ENCODE results near the gene APAF1.

APAF1 gene

GRCh38 chr12:98660521-98660920 is 15.4 kb downstream of the APAF1 start:
- peaks cover 17 to 57% (median 29%) of the 10 kb centered on the region in 5 donors for H3K36me3 ChIP-seq (ENCODE audit: control insufficient read depth in 5 of 5, insufficient read depth in 5 of 5, low read length in 5 of 5)
- no peak overlapping the region for H3K9ac ChIP-seq (ENCODE audit: low read length in 5 of 5)
- H3K27me3 ChIP-seq (ENCODE audit: control insufficient read depth in 5 of 5, insufficient read depth in 4 of 5, low read length in 5 of 5): no peaks in the 10 kb centered on the region
- H3K27ac ChIP-seq (ENCODE audit: low read depth, low read length): no peak overlapping the region
- H3K4me3 ChIP-seq (ENCODE audit: low read depth in 1 of 5, low read length in 5 of 5): no peak overlapping the region
- no peaks in the 10 kb centered on the region for H3K9me3 ChIP-seq (ENCODE audit: control insufficient read depth in 5 of 5, low read length in 5 of 5)
- H3K4me1 ChIP-seq (ENCODE audit: control insufficient read depth in 5 of 5, insufficient read depth in 5 of 5, low read length in 5 of 5): peaks cover 0 to 9% (median 0%) of the 10 kb centered on the region in 5 donors

- Histone ChIP-seq H3K27ac (ENCODE audit: low read depth, low read length) (no peak overlapping the region), H3K27me3 (ENCODE audit: control insufficient read depth in 5 of 5, insufficient read depth in 4 of 5, low read length in 5 of 5) (no peaks in the 10 kb centered on the region), H3K9ac (ENCODE audit: low read length in 5 of 5) (no peak overlapping the region), H3K4me1 (ENCODE audit: control insufficient read depth in 5 of 5, insufficient read depth in 5 of 5, low read length in 5 of 5) (no peaks in the 10 kb centered on the region), H3K4me3 (ENCODE audit: low read depth in 1 of 5, low read length in 5 of 5) (no peak overlapping the region), H3K9me3 (ENCODE audit: control insufficient read depth in 5 of 5, low read length in 5 of 5) (no peaks in the 10 kb centered on the region), H3K36me3 (ENCODE audit: control insufficient read depth in 5 of 5, insufficient read depth in 5 of 5, low read length in 5 of 5) (peaks cover 16 to 45% (median 33%) of the 10 kb centered on the region in 5 donors)
Observed at GRCh38 chr12:98669751-98670150, 24.7 kb downstream of the APAF1 start.

DNA sequence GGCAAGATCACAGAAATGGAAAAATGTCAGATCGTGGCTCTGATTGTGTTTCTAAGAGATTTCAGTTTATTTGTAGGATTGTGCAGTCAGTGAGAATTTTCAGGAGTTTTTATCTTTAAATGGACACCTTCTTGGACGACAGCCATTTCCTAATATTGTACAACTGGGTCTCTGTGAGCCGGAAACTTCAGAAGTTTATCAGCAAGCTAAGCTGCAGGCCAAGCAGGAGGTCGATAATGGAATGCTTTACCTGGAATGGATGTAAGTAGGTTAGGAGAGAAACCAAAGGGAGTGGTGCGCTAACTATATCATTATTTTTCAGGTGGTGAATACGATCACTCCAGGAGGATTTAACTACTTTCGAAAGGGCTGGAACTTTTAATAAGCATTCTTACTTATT is 26.4 kb downstream of the APAF1 start:
- peaks cover 6 to 36% (median 20%) of the 10 kb centered on the region in 5 donors for H3K36me3 ChIP-seq (ENCODE audit: control insufficient read depth in 5 of 5, insufficient read depth in 5 of 5, low read length in 5 of 5)
- no peaks in the 10 kb centered on the region for H3K9me3 ChIP-seq (ENCODE audit: control insufficient read depth in 5 of 5, low read length in 5 of 5)
- no peak overlapping the region for H3K9ac ChIP-seq (ENCODE audit: low read length in 5 of 5)
- no peak overlapping the region for H3K4me3 ChIP-seq (ENCODE audit: low read depth in 1 of 5, low read length in 5 of 5)
- H3K4me1 ChIP-seq (ENCODE audit: control insufficient read depth in 5 of 5, insufficient read depth in 5 of 5, low read length in 5 of 5): no peaks in the 10 kb centered on the region
- H3K27ac ChIP-seq (ENCODE audit: low read depth, low read length): no peak overlapping the region
- H3K27me3 ChIP-seq (ENCODE audit: control insufficient read depth in 5 of 5, insufficient read depth in 4 of 5, low read length in 5 of 5): no peaks in the 10 kb centered on the region

DNA sequence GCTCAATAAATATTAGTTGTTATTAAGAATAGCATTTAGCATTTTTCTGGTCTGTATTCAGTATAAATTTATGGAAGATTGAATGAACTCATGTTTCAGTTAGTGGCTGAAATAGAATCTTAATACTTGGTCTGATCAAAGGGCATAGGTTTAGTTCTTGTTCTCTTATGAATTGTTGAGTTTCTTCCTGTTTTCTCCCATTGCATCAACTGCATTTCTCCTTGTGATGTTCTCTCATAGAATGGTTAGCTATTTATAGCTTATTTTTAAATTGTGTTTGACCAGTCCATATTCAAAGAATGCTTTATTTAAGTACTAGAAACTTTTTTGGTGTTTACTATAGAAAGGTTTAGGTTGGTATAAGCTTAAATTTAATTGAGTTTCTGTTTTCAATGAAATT is 29.8 kb downstream of the APAF1 start:
- peaks cover 0 to 11% (median 7%) of the 10 kb centered on the region in 5 donors for H3K4me1 ChIP-seq (ENCODE audit: control insufficient read depth in 5 of 5, insufficient read depth in 5 of 5, low read length in 5 of 5)
- H3K9me3 ChIP-seq (ENCODE audit: control insufficient read depth in 5 of 5, low read length in 5 of 5): no peaks in the 10 kb centered on the region
- no peak overlapping the region for H3K4me3 ChIP-seq (ENCODE audit: low read depth in 1 of 5, low read length in 5 of 5)
- no peaks in the 10 kb centered on the region for H3K27me3 ChIP-seq (ENCODE audit: control insufficient read depth in 5 of 5, insufficient read depth in 4 of 5, low read length in 5 of 5)
- H3K36me3 ChIP-seq (ENCODE audit: control insufficient read depth in 5 of 5, insufficient read depth in 5 of 5, low read length in 5 of 5): peaks cover 16 to 40% (median 23%) of the 10 kb centered on the region in 5 donors
- H3K27ac ChIP-seq (ENCODE audit: low read depth, low read length): no peak overlapping the region
- no peak overlapping the region for H3K9ac ChIP-seq (ENCODE audit: low read length in 5 of 5)

- Histone ChIP-seq H3K4me3 (ENCODE audit: low read depth in 1 of 5, low read length in 5 of 5) (no peak overlapping the region), H3K9me3 (ENCODE audit: control insufficient read depth in 5 of 5, low read length in 5 of 5) (no peaks in the 10 kb centered on the region), H3K9ac (ENCODE audit: low read length in 5 of 5) (no peak overlapping the region), H3K27me3 (ENCODE audit: control insufficient read depth in 5 of 5, insufficient read depth in 4 of 5, low read length in 5 of 5) (no peaks in the 10 kb centered on the region), H3K4me1 (ENCODE audit: control insufficient read depth in 5 of 5, insufficient read depth in 5 of 5, low read length in 5 of 5) (peaks cover 0 to 17% (median 7%) of the 10 kb centered on the region in 5 donors), H3K36me3 (ENCODE audit: control insufficient read depth in 5 of 5, insufficient read depth in 5 of 5, low read length in 5 of 5) (peaks cover 29 to 65% (median 50%) of the 10 kb centered on the region in 5 donors), H3K27ac (ENCODE audit: low read depth, low read length) (no peak overlapping the region)
Observed at GRCh38 chr12:98678236-98678945, 33.3 kb downstream of the APAF1 start.

- H3K4me1 ChIP-seq (ENCODE audit: control insufficient read depth in 5 of 5, insufficient read depth in 5 of 5, low read length in 5 of 5): peaks cover 0 to 17% (median 7%) of the 10 kb centered on the region in 5 donors
Observed at GRCh38 chr12:98678946-98679610, 34.0 kb downstream of the APAF1 start.

DNA sequence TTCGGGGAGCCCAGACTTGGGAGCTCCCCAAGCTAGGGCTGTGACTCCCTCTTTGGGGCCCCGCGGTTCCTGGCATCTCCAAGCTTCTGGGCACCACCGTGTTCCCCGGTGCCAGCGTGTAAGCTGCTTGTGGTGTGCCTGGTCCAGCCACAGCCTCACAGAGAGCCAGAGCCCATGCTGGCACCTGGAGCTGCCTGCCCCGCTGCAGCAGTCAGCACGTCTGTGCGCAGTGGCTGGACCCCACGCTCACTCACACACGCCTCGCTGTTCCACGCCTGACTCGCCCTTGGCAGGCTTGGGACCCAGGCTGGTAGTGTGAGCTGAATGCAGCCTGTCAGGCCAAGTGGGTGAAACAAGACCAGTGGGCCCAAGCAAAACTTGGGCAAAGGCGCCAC is 34.5 kb downstream of the APAF1 start:
- peaks cover 0 to 17% (median 7%) of the 10 kb centered on the region in 5 donors for H3K4me1 ChIP-seq (ENCODE audit: control insufficient read depth in 5 of 5, insufficient read depth in 5 of 5, low read length in 5 of 5)
- H3K27ac ChIP-seq (ENCODE audit: low read depth, low read length): no peak overlapping the region
- peak overlapping the region in 2 of 5 donors; percentile 11 to 18 for H3K4me3 ChIP-seq (ENCODE audit: low read depth in 1 of 5, low read length in 5 of 5)
- H3K9ac ChIP-seq (ENCODE audit: low read length in 5 of 5): no peak overlapping the region
- no peaks in the 10 kb centered on the region for H3K9me3 ChIP-seq (ENCODE audit: control insufficient read depth in 5 of 5, low read length in 5 of 5)
- peaks cover 33 to 70% (median 55%) of the 10 kb centered on the region in 5 donors for H3K36me3 ChIP-seq (ENCODE audit: control insufficient read depth in 5 of 5, insufficient read depth in 5 of 5, low read length in 5 of 5)
- H3K27me3 ChIP-seq (ENCODE audit: control insufficient read depth in 5 of 5, insufficient read depth in 4 of 5, low read length in 5 of 5): no peaks in the 10 kb centered on the region

More at GRCh38 chr12:98678946-98679610, 34.0 kb downstream of the APAF1 start:
- Histone ChIP-seq H3K9me3 (ENCODE audit: control insufficient read depth in 5 of 5, low read length in 5 of 5) (no peaks in the 10 kb centered on the region), H3K9ac (ENCODE audit: low read length in 5 of 5) (no peak overlapping the region), H3K36me3 (ENCODE audit: control insufficient read depth in 5 of 5, insufficient read depth in 5 of 5, low read length in 5 of 5) (peaks cover 34 to 68% (median 53%) of the 10 kb centered on the region in 5 donors), H3K27me3 (ENCODE audit: control insufficient read depth in 5 of 5, insufficient read depth in 4 of 5, low read length in 5 of 5) (no peaks in the 10 kb centered on the region), H3K4me3 (ENCODE audit: low read depth in 1 of 5, low read length in 5 of 5) (peak overlapping the region in 1 of 5 donors; percentile 18), H3K27ac (ENCODE audit: low read depth, low read length) (no peak overlapping the region)

DNA sequence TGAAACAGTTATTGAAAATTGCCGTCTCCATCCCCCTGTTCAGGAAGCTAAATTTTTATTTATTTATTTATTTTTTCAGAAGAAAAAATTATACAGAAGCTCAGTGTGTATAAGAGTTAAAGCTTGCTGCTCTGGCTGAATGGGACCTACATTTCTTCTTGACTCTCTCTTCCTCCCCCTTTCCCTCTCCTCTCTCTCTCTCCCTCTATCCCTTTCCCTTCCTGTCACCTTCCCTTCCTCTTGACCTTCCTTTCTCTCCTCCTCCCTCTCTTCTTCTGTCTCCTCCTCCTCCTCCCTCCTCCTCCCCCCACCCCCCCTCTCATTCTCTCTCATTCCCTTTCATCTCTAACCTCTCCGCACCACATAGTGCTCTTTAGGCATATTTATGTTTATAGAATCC is 39.1 kb downstream of the APAF1 start:
- Histone ChIP-seq H3K27me3 (ENCODE audit: control insufficient read depth in 5 of 5, insufficient read depth in 4 of 5, low read length in 5 of 5) (no peaks in the 10 kb centered on the region), H3K27ac (ENCODE audit: low read depth, low read length) (no peak overlapping the region), H3K4me3 (ENCODE audit: low read depth in 1 of 5, low read length in 5 of 5) (no peak overlapping the region), H3K9ac (ENCODE audit: low read length in 5 of 5) (no peak overlapping the region), H3K36me3 (ENCODE audit: control insufficient read depth in 5 of 5, insufficient read depth in 5 of 5, low read length in 5 of 5) (peaks cover 45 to 82% (median 61%) of the 10 kb centered on the region in 5 donors), H3K4me1 (ENCODE audit: control insufficient read depth in 5 of 5, insufficient read depth in 5 of 5, low read length in 5 of 5) (peaks cover 0 to 13% (median 6%) of the 10 kb centered on the region in 5 donors), H3K9me3 (ENCODE audit: control insufficient read depth in 5 of 5, low read length in 5 of 5) (no peaks in the 10 kb centered on the region)

DNA sequence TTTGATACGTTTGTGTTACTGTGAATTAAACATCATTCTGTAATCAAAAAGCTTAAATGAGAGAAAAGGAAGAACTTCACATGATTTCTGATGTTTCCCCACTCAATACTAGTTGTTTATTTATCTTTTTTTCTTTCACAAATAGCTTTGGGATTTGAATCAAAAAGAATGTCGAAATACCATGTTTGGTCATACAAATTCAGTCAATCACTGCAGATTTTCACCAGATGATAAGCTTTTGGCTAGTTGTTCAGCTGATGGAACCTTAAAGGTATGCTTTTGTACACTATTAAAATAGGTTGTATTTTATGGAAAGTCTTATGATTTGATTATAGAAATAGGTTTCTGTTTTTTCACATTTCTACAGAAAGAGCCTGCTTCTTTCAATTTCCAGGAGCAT is 41.5 kb downstream of the APAF1 start:
- Histone ChIP-seq H3K27ac (ENCODE audit: low read depth, low read length) (no peak overlapping the region), H3K4me3 (ENCODE audit: low read depth in 1 of 5, low read length in 5 of 5) (no peak overlapping the region), H3K36me3 (ENCODE audit: control insufficient read depth in 5 of 5, insufficient read depth in 5 of 5, low read length in 5 of 5) (peaks cover 37 to 73% (median 48%) of the 10 kb centered on the region in 5 donors), H3K9me3 (ENCODE audit: control insufficient read depth in 5 of 5, low read length in 5 of 5) (no peaks in the 10 kb centered on the region), H3K4me1 (ENCODE audit: control insufficient read depth in 5 of 5, insufficient read depth in 5 of 5, low read length in 5 of 5) (peaks cover 0 to 4% (median 0%) of the 10 kb centered on the region in 5 donors), H3K9ac (ENCODE audit: low read length in 5 of 5) (no peak overlapping the region), H3K27me3 (ENCODE audit: control insufficient read depth in 5 of 5, insufficient read depth in 4 of 5, low read length in 5 of 5) (no peaks in the 10 kb centered on the region)

- Histone ChIP-seq H3K27me3 (ENCODE audit: control insufficient read depth in 5 of 5, insufficient read depth in 4 of 5, low read length in 5 of 5) (no peaks in the 10 kb centered on the region), H3K4me3 (ENCODE audit: low read depth in 1 of 5, low read length in 5 of 5) (no peak overlapping the region), H3K9me3 (ENCODE audit: control insufficient read depth in 5 of 5, low read length in 5 of 5) (no peaks in the 10 kb centered on the region), H3K4me1 (ENCODE audit: control insufficient read depth in 5 of 5, insufficient read depth in 5 of 5, low read length in 5 of 5) (no peaks in the 10 kb centered on the region), H3K36me3 (ENCODE audit: control insufficient read depth in 5 of 5, insufficient read depth in 5 of 5, low read length in 5 of 5) (peaks cover 22 to 50% (median 26%) of the 10 kb centered on the region in 5 donors), H3K27ac (ENCODE audit: low read depth, low read length) (no peak overlapping the region), H3K9ac (ENCODE audit: low read length in 5 of 5) (no peak overlapping the region)
Observed at GRCh38 chr12:98691351-98691750, 46.3 kb downstream of the APAF1 start.
